ENCODE data around the gene C5. TPM values are rescaled to one million over a fixed set of nuclear protein-coding genes. Genes with fewer than 3 reads are reported as not detected.
"Not testable (repeated sequence)": the region's sequence is repeated elsewhere in the genome, so short reads cannot be mapped to it uniquely, and the experiment has no call there.

The C5 gene
- total RNA-seq, 2 donors from 2014 or later: 1.4 to 2.4 TPM

- intact Hi-C loops (cut with DNase I): loop anchor here in 1 of 2 donors (10.0 kb wide), 1 partner anchor 293 kb away; no protein-coding TSS in a partner anchor
- ATAC-seq: no peak
- DNase-seq: no peak
Observed at GRCh38 chr9:121057821-121058220, 7.7 kb upstream of the C5 start.

DNA sequence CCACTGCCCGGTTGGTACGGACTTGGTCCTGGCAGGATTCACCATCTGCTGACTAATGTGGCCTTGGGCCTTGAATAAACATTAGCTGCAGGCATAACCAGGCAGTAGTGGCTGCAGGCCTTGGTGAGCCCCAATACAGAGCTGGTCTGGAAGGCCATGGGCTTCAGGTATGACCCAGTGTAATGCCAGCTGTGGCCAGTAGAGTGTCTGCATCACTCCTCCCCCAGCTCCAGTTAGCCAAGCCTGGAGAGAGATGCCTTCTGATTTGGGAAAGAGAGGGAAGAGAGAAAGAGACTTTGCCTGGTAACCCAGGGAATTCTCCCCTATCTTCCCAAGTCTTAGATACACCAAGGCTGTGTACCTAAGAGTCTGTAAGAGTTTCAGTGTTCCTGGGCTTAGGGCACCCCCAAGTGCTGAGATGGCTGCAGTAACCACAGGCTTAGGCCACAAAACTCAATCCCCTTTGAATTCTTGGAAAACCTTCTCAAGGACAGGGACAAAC is 5.6 kb upstream of the C5 start:
- no peak for DNase-seq
- intact Hi-C loops (cut with DNase I): loop anchor here in 1 of 2 donors (10.0 kb wide), 1 partner anchor 291 kb away; no protein-coding TSS in a partner anchor
- no peak for ATAC-seq

GRCh38 chr9:121053544-121053943 is 3.5 kb upstream of the C5 start:
- DNase-seq (no peak), ATAC-seq (no peak)
- intact Hi-C loops (cut with DNase I): loop anchor here in 1 of 2 donors (10.0 kb wide), 1 partner anchor 289 kb away; no protein-coding TSS in a partner anchor

DNA sequence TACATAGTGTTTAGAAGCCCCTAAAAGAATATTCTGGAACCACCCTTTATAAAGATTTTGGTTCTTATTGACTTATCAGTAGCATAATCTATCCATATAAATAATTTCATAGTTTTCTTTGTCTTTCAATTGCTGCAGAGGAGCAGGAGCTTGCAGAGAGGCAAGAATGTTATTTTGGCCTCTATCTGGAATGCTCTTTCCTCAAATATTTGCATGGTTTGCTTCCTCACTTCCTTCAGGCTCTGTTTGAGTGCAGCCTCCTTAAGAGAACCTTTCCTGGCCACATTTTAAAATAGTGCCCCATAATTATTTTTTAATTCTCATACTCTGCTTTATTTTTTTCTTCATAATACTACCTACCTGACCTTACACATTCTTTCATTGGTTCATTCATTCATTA is 1.5 kb downstream of the C5 start:
- intact Hi-C loops (cut with DNase I): no loop called here
- ATAC-seq (no peak), DNase-seq (no peak)

DNA sequence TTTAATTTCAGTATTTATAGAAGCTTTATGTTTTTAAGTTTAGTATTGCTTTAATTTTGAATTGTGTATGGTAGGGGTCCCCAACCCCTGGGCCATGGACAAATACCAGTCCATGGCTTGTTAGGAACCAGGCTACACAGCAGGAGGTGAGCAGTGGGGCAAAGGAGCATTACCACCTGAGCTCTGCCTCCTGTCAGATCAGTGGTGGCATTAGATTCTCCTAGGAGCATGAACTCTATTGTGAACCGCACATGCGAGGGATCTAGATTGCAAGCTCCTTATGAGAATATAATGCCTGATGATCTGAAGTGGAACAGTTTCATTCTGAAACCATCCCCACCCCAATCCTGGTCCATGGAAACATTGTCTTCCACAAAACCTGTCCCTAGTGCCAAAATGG is 1.9 kb downstream of the C5 start:
- intact Hi-C loops (cut with DNase I): no loop called here
- no peak for DNase-seq
- ATAC-seq: no peak

DNA sequence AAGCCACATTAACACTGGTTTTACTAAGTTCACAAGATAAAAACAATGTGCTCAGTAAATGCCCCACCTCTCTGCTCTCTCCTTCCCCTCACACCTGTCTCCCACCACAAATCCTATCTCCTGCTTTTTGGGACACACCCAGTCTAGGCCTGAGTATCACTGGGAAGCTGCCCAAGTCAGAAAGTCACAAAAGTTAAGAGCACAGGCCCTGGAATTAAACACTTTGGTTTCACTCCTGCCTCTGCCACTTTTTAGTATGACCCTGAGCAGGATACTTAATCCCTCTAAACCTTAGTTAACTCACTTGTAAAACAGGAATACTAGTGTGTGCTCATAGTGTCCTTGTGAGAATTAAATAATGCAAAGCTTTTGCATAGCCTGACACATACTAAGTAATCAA is 11.3 kb downstream of the C5 start:
- intact Hi-C loops (cut with DNase I): no loop called here
- ATAC-seq (no peak), DNase-seq (no peak)

DNA sequence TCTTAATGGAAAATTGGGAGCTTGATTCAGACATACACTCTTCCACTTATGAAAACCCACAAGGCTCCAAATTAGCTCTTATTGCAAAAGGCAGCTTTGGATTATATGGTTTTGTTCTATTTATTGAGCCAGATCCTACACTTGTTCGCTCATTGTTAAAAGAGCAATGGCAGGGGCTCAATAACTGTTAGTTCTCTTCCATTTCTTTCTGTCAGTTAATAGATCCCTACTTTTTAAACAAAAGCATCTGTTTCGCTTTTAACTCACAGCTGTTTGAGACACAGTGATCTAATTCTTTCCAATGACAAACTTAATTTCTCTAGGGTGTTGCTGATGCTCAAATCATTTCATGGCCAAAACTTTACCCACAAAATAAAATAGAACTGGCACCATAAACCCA is 11.7 kb downstream of the C5 start:
- intact Hi-C loops (cut with DNase I): no loop called here
- ATAC-seq (no peak), DNase-seq (no peak)

GRCh38 chr9:121035717-121036116 is 14.4 kb downstream of the C5 start:
- intact Hi-C loops (cut with DNase I); DNase-seq; ATAC-seq: not testable (repeated sequence)

- intact Hi-C loops (cut with DNase I): no loop called here
- DNase-seq (no peak), ATAC-seq (no peak)
Observed at GRCh38 chr9:121034529-121034928, 15.5 kb downstream of the C5 start.

- DNase-seq (no peak), ATAC-seq (no peak)
- intact Hi-C loops (cut with DNase I): no loop called here
Observed at GRCh38 chr9:121029469-121029868, 20.6 kb downstream of the C5 start.

DNA sequence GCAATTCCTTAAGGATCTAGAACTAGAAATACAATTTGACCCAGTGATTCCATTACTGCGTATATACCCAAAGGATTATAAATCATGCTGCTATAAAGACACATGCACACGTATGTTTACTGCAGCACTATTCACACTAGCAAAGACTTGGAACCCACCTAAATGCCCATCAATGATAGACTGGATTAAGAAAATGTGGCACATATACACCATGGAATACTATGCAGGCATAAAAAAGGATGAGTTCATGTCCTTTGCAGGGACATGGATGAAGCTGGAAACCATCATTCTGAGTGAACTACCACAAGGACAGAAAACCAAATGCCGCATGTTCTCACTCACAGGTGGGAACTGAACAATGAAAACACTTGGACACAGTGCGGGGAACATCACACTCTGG is 21.8 kb downstream of the C5 start:
- ATAC-seq; intact Hi-C loops (cut with DNase I): not testable (repeated sequence)

DNA sequence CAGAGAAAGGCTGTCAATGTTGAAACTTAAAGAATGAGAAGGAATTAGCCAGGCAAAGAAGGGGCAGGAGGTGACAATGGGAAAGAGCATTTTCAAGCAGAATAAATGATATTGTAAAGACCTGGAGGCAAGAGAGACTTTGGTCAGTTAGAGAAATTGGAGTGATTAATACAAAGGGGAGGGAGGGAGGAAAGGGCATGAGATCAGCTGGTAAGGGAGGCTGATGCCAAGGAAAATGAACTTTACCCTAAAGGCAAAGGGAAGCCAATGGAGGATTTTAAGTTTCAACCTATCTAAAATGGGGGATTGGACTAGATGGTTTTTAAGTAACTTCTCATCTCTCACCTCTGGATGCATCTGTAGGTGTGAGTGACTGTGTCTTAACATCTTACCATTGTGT is 23.3 kb downstream of the C5 start:
- ATAC-seq (no peak), DNase-seq (no peak)
- intact Hi-C loops (cut with DNase I): no loop called here

More for the DNA sequence above, 21.8 kb downstream of the C5 start:
- DNase-seq: not testable (repeated sequence)

- intact Hi-C loops (cut with DNase I): no loop called here
- DNase-seq (no peak), ATAC-seq (no peak)
Observed at GRCh38 chr9:121026260-121026691, 23.8 kb downstream of the C5 start.

DNA sequence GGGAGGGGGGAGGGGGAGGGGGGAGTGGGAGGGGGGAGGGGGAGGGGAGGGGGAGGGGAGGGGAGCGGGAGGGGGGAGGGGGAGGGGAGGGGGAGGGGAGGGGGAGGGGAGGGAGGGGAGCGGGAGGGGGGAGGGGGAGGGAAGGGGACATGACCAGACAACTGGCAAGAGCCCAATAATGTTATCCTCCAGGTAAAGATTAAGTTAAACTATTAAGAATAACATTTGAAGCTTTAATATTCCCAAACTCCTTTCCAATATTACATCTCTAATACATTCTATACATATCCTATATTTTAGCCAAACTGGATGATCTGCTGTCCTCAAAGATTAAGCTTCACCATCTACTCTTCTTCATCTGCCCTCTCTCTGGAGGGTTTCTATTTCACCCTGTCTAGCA is 25.8 kb downstream of the C5 start:
- DNase-seq: no peak
- intact Hi-C loops (cut with DNase I): no loop called here
- ATAC-seq: no peak

DNA sequence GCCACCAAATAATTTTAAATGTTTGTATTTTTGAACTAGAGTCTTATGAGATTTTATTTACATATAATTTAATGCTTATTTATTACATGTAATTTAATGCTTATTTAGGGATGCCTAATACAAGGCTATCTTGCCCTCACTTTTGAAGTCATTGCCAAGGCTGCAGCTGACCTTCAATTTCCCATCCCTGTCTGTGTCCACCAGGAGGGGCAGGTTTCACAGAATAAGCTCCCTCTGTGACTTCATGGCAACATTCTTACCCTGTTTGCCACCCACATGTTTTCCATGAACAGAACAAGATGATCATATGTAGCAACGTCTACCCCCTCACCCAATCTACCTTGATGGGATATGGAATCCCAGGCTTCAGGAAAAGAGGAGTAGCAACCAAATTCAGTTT is 27.0 kb downstream of the C5 start:
- ATAC-seq (no peak), DNase-seq (no peak)
- intact Hi-C loops (cut with DNase I): no loop called here

- intact Hi-C loops (cut with DNase I): no loop called here
- no peak for DNase-seq
- no peak for ATAC-seq
Observed at GRCh38 chr9:121021301-121021700, 28.8 kb downstream of the C5 start.

DNA sequence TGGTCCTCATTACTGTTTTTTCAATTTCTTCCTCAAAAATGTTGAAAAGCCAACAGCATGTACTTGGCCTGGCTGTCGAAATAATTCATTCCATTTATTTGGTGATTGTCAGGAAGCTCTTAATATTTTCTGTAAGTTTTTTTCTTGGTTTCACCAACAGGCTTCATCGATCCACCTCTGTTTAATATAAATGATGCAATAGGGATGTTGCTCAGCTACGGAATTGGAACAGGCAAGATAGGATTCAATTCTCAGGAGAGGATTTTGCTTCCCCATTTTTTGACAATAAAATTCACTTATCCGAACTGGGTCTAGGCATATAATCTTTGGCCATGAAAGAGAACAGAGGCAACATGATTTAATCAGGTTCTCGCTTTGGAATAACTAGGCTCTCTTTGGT is 30.8 kb downstream of the C5 start:
- ATAC-seq (no peak), DNase-seq (no peak)
- intact Hi-C loops (cut with DNase I): no loop called here

GRCh38 chr9:121013911-121014310 is 36.2 kb downstream of the C5 start:
- ATAC-seq (no peak), DNase-seq (no peak)
- intact Hi-C loops (cut with DNase I): no loop called here

DNA sequence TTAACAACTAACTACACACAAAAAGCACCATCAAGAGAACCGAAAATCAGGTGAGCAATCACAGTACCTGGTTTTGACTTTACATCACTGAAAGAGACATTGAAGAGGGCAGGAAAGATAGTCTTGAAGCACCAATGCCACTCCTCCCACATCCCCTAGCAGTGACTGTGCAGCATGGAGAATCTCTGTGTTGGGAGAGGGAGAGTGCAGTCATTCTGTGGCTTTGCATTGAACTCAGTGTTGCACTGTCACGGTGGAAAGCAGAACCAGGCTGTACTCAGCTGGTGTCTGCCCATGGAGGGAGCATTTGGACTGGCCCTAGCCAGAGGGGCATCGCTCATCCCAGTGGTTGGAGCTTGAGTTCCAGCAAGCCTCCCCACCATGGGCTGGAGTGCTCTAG is 40.4 kb downstream of the C5 start:
- ATAC-seq: no peak
- intact Hi-C loops (cut with DNase I): no loop called here
- no peak for DNase-seq

- ATAC-seq (no peak), DNase-seq (no peak)
Observed at GRCh38 chr9:120999317-120999716, 50.8 kb downstream of the C5 start.

GRCh38 chr9:120998111-120998510 is 52.0 kb downstream of the C5 start:
- no peak for ATAC-seq
- intact Hi-C loops (cut with DNase I): no loop called here
- no peak for DNase-seq

More at GRCh38 chr9:120999317-120999716, 50.8 kb downstream of the C5 start:
- intact Hi-C loops (cut with DNase I): no loop called here

DNA sequence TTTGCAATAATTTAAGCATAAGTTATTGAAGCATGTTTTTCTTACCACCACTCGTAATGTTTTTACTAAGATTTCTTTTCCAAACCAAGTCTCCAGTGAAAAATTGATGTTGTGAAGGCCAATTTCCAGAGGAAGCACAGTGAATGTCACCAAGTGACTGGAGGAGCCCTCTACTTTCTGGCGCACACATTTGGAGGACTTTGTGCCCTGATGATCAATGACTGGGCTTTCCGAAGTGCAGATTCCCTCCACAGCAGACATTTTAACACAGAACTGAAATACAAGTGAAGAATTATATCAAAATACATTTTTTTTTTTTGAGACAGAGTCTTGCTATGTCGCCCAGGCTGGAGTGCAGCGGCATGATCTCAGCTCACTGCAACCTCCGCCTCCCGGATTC is 52.6 kb downstream of the C5 start:
- ATAC-seq: no peak
- intact Hi-C loops (cut with DNase I): no loop called here

More for the DNA sequence above, 52.6 kb downstream of the C5 start:
- no peak for DNase-seq
